HG03575 (cell line): ENCODE results near the gene EYS.
"Not testable (repeated sequence)": the region's sequence is repeated elsewhere in the genome, so short reads cannot be mapped to it uniquely, and the experiment has no call there.

Source experiments
- ATAC-seq: cut with Tn5 transposase; IDR thresholded peaks from one replicate; pipeline ENCODE4 v1.9.1; 2021; ENCODE audit not compliant: unreplicated experiment, insufficient number of reproducible peaks, low FRiP score; ENCODE audit errors: extremely low read depth

Gene EYS

GRCh38 chr6:65638047-65638831, 68.8 kb downstream of the EYS start:
- ATAC-seq = no peak

- no peak for ATAC-seq
Measured at GRCh38 chr6:65637289-65638046, 69.6 kb downstream of the EYS start.

GRCh38 chr6:65633501-65633900, 73.5 kb downstream of the EYS start:
- ATAC-seq = no peak

GRCh38 chr6:65631711-65632110, 75.3 kb downstream of the EYS start:
- ATAC-seq = no peak

- not testable (repeated sequence) for ATAC-seq
Measured at GRCh38 chr6:65627434-65627999, 79.5 kb downstream of the EYS start.

DNA sequence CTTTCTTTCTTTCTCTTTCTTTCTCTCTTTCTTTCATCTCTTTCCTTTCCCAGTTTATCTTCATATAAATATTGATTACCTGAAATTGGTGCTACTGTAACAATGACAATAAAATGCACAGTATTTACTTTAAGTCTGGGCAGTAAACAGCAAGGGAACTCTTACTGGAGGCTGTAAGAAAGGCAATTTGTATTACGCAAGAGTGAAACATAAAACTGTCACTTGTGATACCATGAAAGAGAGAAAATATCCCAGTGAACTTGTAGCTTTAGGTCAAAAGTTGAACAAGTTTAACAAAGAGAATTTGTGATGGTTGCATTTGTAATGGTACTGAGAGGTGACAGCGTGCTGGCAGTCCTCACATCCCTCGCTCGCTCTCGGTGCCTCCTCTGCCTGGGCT, 80.0 kb downstream of the EYS start:
- ATAC-seq = no peak

- no peak for ATAC-seq
Measured at GRCh38 chr6:65623566-65623965, 83.5 kb downstream of the EYS start.

- ATAC-seq = no peak
Measured at GRCh38 chr6:65610746-65611145, 96.3 kb downstream of the EYS start.

- ATAC-seq = no peak
Measured at GRCh38 chr6:65595540-65595939, 111.5 kb downstream of the EYS start.

- no peak for ATAC-seq
Measured at GRCh38 chr6:65570340-65570739, 136.7 kb downstream of the EYS start.

DNA sequence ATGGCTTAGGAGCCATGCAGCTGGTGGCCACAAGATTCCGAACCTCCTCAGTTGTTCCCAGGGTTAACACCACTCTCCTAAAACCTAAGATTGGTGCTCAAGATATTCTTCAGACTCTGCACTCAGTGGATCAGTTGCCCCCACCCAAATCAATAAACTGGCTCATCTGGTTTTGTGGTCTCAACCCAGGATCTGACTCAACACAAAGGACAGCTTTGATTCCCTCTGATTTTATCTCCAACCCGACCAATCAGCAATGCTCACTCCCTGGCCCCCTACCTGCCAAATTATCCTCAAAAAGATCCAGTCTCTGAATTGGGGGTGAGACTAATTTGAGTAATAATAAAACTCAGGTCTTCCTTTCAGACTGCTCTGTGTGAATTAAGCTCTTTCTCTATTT, 137.5 kb downstream of the EYS start:
- ATAC-seq = no peak

- not testable (repeated sequence) for ATAC-seq
Measured at GRCh38 chr6:65569056-65569455, 138.0 kb downstream of the EYS start.

GRCh38 chr6:65566117-65566516, 140.9 kb downstream of the EYS start:
- no peak for ATAC-seq

GRCh38 chr6:65558071-65558470, 149.0 kb downstream of the EYS start:
- ATAC-seq = no peak

GRCh38 chr6:65557224-65557623, 149.8 kb downstream of the EYS start:
- ATAC-seq = no peak

- no peak for ATAC-seq
Measured at GRCh38 chr6:65546894-65547293, 160.1 kb downstream of the EYS start.

DNA sequence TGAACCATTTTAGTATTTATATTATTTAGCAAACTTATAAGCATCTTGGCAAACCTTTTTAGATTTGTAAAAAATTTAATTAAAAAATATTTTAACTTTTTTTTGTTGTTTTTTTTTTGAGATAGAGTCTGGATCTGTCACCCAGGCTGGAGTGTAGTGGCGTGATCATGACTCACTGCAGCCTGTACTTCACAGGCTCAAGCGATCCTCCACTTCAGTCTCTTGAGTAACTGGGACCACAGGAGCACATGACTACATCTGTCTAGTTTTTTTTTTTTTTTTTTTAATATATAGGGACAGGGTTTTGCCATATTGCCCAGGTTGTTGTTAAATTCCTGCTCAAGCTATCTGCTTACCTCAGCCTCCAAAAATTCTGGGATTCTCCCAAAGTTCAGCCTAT, 161.1 kb downstream of the EYS start:
- ATAC-seq = no peak

GRCh38 chr6:65538644-65539043, 168.4 kb downstream of the EYS start:
- ATAC-seq = no peak

GRCh38 chr6:65537600-65537999, 169.4 kb downstream of the EYS start:
- no peak for ATAC-seq

DNA sequence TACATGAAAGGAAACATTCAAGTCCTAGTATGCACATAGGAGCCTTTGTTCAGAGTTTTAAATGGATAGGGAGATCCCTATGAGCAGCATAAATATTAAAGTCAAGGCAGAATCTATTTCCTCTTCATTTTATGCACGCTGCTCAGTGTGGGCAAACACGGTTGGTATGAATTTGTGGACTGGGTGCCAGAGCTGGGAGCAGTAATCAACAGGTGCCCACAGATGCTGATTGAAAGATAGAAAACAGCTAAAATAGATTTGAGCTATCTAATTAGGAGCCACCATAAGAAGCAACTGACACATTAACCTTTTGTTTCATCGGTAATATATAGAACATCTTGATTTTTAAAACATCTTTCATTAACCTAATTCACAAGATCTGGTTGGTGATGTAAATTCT, 175.5 kb downstream of the EYS start:
- ATAC-seq = no peak
